Esophagus muscularis mucosa (tissue), 4 donors: ENCODE data around the gene PLN. TPM values are rescaled to one million over a fixed set of nuclear protein-coding genes. Genes with fewer than 3 reads are reported as not detected.

Source experiments
- DNase-seq: peaks from one replicate; pipeline ENCODE4 v3.0.0-alpha.2; 2017; ENCODE audit errors: extremely low spot score
- H3K27ac ChIP-seq, 4 donors: fragments of 200-600 bp; sonication (generic); replicated peaks in 1 of 4; 1 replicate in 3 of 4; 2 replicates in 1 of 4; pipeline ENCODE4 v1.5.1; 2016 to 2019; ENCODE audit warnings: mild to moderate bottlenecking in 1 of 4
- H3K27me3 ChIP-seq, 4 donors: fragments of 200-600 bp; sonication (generic); one replicate each; pipeline versions ENCODE4 v1.5.1 to v1.6.0; 2016 to 2019
- H3K36me3 ChIP-seq, 4 donors: fragments of 200-600 bp; sonication (generic); one replicate each; pipeline ENCODE4 v1.5.1; 2016 to 2019
- H3K4me1 ChIP-seq, 4 donors: fragments of 200-600 bp; sonication (generic); one replicate each; pipeline ENCODE4 v1.5.1; 2016 to 2019
- H3K4me3 ChIP-seq, 4 donors: fragments of 200-600 bp; sonication (generic); 1 replicate in 2 of 4; 2 replicates in 2 of 4; pipeline ENCODE4 v1.5.1; 2016 to 2019; ENCODE audit warnings: mild to moderate bottlenecking in 4 of 4, moderate library complexity in 1 of 4
- H3K9me3 ChIP-seq, 4 donors: fragments of 200-600 bp; sonication (generic); 1 replicate in 3 of 4; 2 replicates in 1 of 4; pipeline ENCODE4 v1.5.1; 2016 to 2019
- CTCF ChIP-seq, 3 experiments: fragments of 200-600 bp in 2 of 3; fragments of 450-650 bp in 1 of 3; sonication (generic) in 2 of 3; IDR thresholded peaks; one replicate each; pipeline ENCODE4 v1.5.1; 2017 to 2019; ENCODE audit warnings: antibody characterized with exemption in 3 of 3, mild to moderate bottlenecking in 2 of 3, moderate library complexity in 1 of 3
- EP300 ChIP-seq: sonication (generic); formaldehyde crosslinking; IDR thresholded peaks from one replicate; pipeline ENCODE4 v1.6.1; 2017; ENCODE audit warnings: antibody characterized with exemption
- POLR2A ChIP-seq: fragments of 450-650 bp; IDR thresholded peaks from one replicate; pipeline ENCODE4 v1.6.1; 2017; ENCODE audit warnings: antibody characterized with exemption, moderate library complexity, mild to moderate bottlenecking, low read depth
- POLR2AphosphoS5 ChIP-seq, 2 donors: sonication (generic); formaldehyde crosslinking; IDR thresholded peaks; one replicate each; pipeline ENCODE4 v1.6.1; 2017; ENCODE audit warnings: antibody characterized with exemption in 2 of 2
- WGBS: methylation state at CpG from one replicate; pipeline ENCODE4 v1.1.5; 2018; 5-methylcytosine and 5-hydroxymethylcytosine counted together
- intact Hi-C: fragments of 100-400 bp; cut with DNase I; formaldehyde crosslinking; loops from one replicate; pipeline ENCODE4 v1.15.1; 2023
- total RNA-seq, 4 donors: library from RNA; depleted of rRNA; stranded (reverse); fragments of >200 nt; gene quantifications; one replicate each; pipeline versions ENCODE4 v1.1.0 to v1.2.1, GENCODE V29; 2016

The PLN gene
- total RNA-seq, 4 donors from 2014 or later, result 262 to 431 (median 319) TPM

- Histone ChIP-seq H3K27ac (peak overlapping the region in 1 of 4 donors; percentile 42), H3K9me3 (no peaks in the 10 kb centered on the region), H3K36me3 (peaks cover 0 to 11% (median 2%) of the 10 kb centered on the region in 4 donors), H3K4me1 (peaks cover 33 to 45% (median 35%) of the 10 kb centered on the region in 4 donors), H3K4me3 (no peak overlapping the region), H3K27me3 (no peaks in the 10 kb centered on the region)
- intact Hi-C loops, result no loop called here
- TF ChIP-seq EP300, result no peak
- no peak for TF ChIP-seq POLR2AphosphoS5 (IDR thresholded peaks at IDR 0.05)
- TF ChIP-seq CTCF (IDR thresholded peaks at IDR 0.05), result no peak
- no peak for TF ChIP-seq POLR2A
- DNase-seq, result no peak
- WGBS, result 77% methylated on average over 2 of the region's 2 CpGs
Observed at GRCh38 chr6:118524686-118525085, 23.4 kb upstream of the PLN start.

- intact Hi-C loops, result no loop called here
- WGBS, result 85% methylated on average over 4 of the region's 4 CpGs
- H3K9me3 ChIP-seq, result no peaks in the 10 kb centered on the region
- no peak for DNase-seq
- H3K4me1 ChIP-seq, result peaks cover 33 to 50% (median 35%) of the 10 kb centered on the region in 4 donors
- H3K27me3 ChIP-seq, result no peaks in the 10 kb centered on the region
- peaks cover 0 to 11% (median 2%) of the 10 kb centered on the region in 4 donors for H3K36me3 ChIP-seq
- H3K27ac ChIP-seq, result peak overlapping the region; percentile 22 to 62 (median 44)
- H3K4me3 ChIP-seq, result no peak overlapping the region
- TF ChIP-seq EP300 (no peak), POLR2A (no peak), POLR2AphosphoS5 (IDR thresholded peaks at IDR 0.05) (no peak), CTCF (IDR thresholded peaks at IDR 0.05) (no peak)
Observed at GRCh38 chr6:118525913-118526780, 21.9 kb upstream of the PLN start.

GRCh38 chr6:118528129-118528528 lies 20.0 kb upstream of the PLN start:
- DNase-seq, result no peak
- 23% methylated on average over 1 of the region's 1 CpG for WGBS
- intact Hi-C loops, result no loop called here
- Histone ChIP-seq H3K27ac (peak overlapping the region; percentile 2 to 41 (median 26)), H3K4me3 (no peak overlapping the region), H3K27me3 (no peaks in the 10 kb centered on the region), H3K9me3 (no peaks in the 10 kb centered on the region), H3K36me3 (peaks cover 0 to 6% (median 2%) of the 10 kb centered on the region in 4 donors), H3K4me1 (peaks cover 33 to 50% (median 35%) of the 10 kb centered on the region in 4 donors)
- TF ChIP-seq EP300 (no peak), POLR2AphosphoS5 (IDR thresholded peaks at IDR 0.05) (no peak), CTCF (IDR thresholded peaks at IDR 0.05) (no peak), POLR2A (no peak)

- Histone ChIP-seq H3K27ac (peak overlapping the region in 1 of 4 donors; percentile 10), H3K4me1 (peaks cover 32 to 50% (median 34%) of the 10 kb centered on the region in 4 donors), H3K27me3 (no peaks in the 10 kb centered on the region), H3K9me3 (no peaks in the 10 kb centered on the region), H3K4me3 (no peak overlapping the region), H3K36me3 (no peaks in the 10 kb centered on the region)
- 70% methylated on average over 2 of the region's 2 CpGs for WGBS
- TF ChIP-seq POLR2A, result no peak
- no peak for TF ChIP-seq CTCF (IDR thresholded peaks at IDR 0.05)
- no peak for TF ChIP-seq EP300
- TF ChIP-seq POLR2AphosphoS5 (IDR thresholded peaks at IDR 0.05), result no peak
- DNase-seq, result no peak
- intact Hi-C loops, result no loop called here
Observed at GRCh38 chr6:118529756-118530155, 18.3 kb upstream of the PLN start.
